ENCODE measurements around the gene GCHFR.
A peak's percentile ranks its signal among the peaks of the same experiment; 100 is the strongest.

Gene GCHFR

DNA sequence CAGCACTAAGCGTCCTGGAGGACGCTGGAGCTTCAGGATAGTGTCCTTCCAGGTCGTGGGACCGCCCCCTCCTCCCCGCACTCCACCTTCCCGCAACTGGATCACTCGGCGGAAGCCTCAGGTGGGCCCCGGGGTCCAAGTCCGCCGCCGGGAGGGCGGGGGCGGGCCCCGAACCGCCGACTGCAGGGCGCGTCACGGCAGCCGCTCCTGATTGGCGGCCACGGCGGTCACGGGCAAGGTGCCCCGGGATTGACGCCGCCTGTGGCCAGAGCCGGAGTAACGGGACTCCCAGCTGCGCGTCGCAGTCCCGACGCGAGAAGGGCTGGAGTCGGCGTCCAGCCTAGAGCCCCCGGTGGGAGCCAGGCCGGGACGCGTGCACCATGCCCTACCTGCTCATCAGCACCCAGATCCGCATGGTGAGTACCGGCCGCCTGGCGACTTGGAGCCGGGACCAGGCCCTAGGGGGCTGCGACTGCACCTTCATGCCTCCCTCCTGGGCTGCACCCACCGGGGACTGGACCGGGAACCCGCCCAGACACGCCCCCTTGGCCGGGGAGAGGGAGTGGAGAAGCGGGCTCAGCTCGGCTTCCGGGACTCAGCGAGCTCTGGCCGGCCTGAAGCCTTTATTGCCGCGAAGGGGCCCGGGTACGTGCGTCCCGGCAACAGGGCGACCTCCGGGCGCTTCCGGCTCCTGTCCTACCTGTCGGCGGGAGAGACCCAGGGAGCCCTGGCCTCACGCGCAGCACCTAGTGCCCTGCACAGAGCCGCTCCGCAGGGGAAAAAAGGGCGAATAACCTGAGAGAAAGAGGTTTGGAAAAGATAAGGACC is at the start of gene GCHFR:
Gene GCHFR (plus strand): TSS at position 268 of the 828 bp plus-strand sequence. CDS start 113 bp downstream, at position 381.
- no peak for DNase-seq

GRCh38 chr15:40714144-40714543 is 49.7 kb upstream of the GCHFR start:
- DNase-seq, result no peak

DNA sequence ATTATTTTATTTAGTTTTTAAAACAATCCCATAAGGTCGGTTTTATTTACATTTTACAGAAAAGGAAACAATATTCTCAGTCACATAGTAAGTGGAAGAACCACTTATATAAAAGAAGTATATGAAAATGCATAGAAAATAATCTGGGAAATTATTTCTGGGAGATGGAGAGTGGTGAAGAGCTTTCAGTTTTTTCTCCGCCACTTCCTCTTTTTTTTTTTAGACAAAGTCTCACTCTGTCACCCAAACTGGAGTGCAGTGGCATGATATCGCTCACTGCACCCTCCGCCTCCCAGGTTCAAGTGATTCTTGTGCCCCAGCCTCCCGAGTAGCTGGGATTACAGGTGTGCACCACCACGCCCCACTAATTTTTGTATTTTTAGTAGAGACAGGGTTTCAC is 47.7 kb upstream of the GCHFR start:
- DNase-seq, result no peak

GRCh38 chr15:40721701-40722100 is 42.2 kb upstream of the GCHFR start:
- DNase-seq, result no peak

DNA sequence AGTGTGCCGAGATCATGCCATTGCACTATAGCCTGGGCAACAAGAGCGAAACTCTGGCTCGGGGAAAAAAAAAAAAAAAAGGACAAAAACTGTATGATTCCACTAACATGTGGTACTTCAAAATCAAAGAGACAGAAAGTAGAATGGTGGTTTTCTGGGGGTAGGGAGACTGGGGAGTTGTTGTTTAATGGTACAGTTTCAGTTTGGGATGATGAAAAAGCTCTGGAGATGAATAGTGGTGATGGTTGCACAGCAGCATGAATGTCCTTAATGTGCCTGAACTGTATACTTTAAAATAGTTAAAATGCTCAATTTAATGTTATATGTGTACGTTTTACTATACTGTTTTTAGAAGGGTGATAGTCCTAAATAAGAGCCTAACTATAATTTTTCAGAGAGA is 41.5 kb upstream of the GCHFR start:
- DNase-seq, result no peak

- DNase-seq, result no peak
Measured at GRCh38 chr15:40722934-40723333, 40.9 kb upstream of the GCHFR start.

GRCh38 chr15:40723919-40724318 is 39.9 kb upstream of the GCHFR start:
- DNase-seq, result no peak

GRCh38 chr15:40731034-40731433 is 32.8 kb upstream of the GCHFR start:
- DNase-seq, result no peak

DNA sequence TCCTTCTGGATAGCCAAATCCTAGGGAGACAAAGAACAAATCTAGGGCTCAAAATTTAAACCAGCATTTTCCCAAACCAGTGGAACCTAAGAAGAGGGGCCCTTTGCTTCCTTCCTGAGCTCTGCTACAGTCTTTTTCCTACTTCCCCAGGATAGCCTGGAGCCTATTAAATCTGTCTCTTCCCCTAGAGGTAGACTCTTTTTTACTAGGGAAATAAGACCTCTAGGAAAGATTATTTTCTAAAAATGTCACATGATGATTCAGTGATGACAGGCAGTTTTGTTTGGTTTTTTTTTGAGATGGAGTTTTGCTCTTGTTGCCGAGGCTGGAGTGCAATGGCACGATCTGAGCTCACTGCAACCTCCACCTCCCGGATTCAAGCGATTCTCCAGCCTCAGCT is 27.3 kb upstream of the GCHFR start:
- DNase-seq, result no peak

- no peak for DNase-seq
Measured at GRCh38 chr15:40737048-40737447, 26.8 kb upstream of the GCHFR start.

GRCh38 chr15:40739047-40739446 is 24.8 kb upstream of the GCHFR start:
- DNase-seq, result no peak

- no peak for DNase-seq
Measured at GRCh38 chr15:40739854-40740253, 24.0 kb upstream of the GCHFR start.

- no peak for DNase-seq
Measured at GRCh38 chr15:40743485-40743901, 20.4 kb upstream of the GCHFR start.

DNA sequence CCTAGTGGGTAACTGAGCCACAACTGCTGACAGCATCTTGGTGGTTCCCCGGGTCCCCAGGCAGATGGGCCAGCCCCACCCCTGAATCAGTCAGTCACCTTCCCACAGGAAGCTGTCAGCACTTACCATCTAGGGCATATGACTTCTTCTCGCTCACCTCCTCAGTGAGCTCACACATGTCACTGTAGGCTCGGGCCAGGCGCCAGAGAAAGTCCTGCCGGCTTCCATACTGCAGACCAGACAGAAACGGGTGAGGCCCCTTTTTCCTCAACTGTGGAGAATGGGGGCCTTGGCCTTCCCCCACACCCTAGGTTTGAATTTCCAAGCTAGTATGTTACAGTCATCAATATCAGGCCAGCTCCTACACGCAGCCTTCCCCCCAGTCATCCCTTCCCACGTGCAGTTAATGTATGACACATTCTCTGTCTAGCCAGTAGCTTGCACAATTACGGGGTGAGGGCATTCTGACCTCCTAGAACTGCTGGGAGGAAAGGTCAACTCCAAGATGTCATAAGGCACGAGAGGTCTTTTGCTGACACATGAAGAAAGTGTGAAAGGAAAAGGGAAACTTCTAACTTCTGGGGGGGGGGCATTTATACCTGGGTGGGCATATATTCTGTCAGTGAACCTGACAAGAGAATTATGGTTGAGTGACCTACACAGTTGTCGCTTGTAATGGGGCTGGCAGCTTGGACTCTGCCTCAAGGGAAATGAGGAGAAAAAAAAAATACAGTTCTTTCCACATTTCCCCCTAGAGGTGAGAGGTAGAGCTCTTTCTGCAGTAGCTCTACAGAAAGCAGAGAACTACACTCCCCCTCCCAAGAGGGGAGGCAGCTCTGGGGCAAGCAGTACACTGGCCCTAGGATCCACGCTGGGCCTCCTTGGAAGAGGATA is 19.7 kb upstream of the GCHFR start:
- DNase-seq, result no peak

DNA sequence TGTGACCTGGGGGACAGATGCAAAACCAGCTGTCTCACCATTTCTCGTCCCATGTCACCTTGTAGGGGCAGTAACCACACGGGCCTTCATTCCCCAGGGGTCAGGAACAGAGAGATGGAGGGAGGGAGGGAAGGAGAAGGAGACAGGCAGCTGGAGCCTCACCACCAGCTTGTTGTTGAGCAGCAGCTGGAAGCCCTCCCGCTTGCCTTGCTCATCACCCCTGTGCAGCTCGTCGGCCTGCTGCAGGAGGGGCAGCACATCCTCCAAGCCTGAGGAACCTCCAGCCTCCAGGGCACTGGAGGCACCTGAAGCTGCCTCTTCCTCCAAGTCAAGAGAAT is 19.1 kb upstream of the GCHFR start:
- no peak for DNase-seq

DNA sequence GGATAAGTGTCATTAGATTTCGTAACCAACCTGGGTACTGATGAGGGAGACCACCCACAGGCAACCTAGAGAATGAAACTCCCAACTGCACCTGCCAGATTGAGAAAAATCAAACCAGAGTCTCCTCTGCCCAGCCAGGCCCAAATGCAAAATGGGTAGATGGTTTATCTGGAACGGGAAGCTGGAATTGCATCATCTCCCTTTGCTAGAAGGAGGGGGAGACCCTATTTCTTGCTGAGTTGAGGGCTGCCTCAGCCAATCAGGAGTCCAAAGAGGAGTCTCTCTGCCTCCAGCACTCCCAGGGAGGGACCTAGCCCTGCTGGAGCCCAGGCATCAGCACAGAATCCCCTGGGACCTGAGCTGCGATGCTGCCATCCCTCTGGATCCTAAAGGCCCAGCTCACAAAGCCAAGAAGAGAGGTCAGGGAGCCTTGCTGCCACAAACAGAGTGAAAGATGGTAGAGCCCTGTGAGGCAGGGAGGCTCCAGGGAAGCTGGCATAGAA is 16.9 kb upstream of the GCHFR start:
- no peak for DNase-seq

GRCh38 chr15:40747685-40748631 is 15.9 kb upstream of the GCHFR start:
- no peak for DNase-seq

DNA sequence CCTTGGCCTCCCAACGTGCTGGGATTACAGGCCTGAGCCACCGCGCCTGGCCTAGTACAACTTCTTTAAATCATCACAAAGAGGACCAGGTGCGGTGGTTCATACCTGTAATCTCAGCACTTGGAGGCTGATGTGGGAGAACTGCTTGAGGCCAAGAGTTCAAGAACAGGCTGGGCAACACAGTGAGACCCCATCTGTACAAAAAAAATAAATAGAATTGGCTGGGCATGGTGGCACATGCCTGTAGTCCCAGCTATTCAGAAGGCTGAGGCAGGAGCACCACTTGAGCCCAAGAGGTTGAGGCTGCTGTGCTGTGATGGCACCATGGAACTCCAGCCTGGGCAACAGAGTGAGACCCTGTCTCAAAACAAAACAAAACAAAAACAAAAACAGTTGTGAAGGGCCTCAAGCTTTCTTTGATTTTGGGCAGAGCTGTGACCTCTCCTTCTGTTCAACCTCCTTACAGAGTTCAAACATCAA is 14.7 kb upstream of the GCHFR start:
- no peak for DNase-seq

- DNase-seq, result no peak
Measured at GRCh38 chr15:40750885-40751284, 13.0 kb upstream of the GCHFR start.

DNA sequence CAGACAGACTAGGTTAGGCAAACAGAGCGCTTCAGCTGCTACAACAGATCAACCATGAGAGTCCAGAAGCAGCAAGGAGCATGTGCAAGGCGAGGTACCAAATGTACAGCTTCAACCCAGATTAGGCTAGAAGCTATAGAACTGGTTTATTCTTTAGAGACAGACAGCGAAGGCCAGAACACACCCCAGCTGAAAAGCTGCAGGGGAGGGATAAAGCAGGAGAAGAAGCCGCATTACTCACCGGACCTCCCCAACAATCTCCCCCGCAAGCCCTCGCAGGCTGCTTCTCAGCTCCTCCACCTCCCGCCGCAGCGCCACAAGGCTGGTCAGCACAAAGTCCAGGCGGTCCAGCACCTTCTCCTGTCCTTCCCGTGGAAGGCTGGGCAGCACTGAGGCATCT is 12.1 kb upstream of the GCHFR start:
- DNase-seq, result no peak

DNA sequence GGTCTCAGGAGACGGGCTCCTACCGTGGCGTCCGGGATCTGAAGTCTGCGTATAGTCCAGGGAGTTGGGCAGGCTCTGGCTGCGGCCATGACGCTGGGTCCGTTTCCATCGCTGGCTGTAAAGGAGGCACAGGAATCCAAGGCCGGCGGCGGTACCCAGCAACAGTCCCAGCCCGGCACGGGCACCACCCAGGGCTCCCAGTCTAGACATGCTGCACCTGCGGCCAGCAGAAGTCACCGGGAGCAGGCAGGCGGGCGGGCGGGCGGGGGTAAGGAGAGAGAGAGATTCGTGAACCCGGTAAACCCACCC is 9.3 kb upstream of the GCHFR start:
- DNase-seq, result no peak

- DNase-seq, result peak; percentile 18
Measured at GRCh38 chr15:40754883-40755811, 8.7 kb upstream of the GCHFR start, which contains the start of gene RMDN3. Gene RMDN3 (minus strand): TSS chr15:40755254. CDS start chr15:40754783, 471 bp downstream.

Data from NCI-H187 treated with DMSO at 0.1 percent for 48 hours (cell line).